HepG2 (cell line): Measurements from ENCODE around the gene RBP4. TPM values are rescaled to one million over a fixed set of nuclear protein-coding genes. Genes with fewer than 3 reads are reported as not detected.
A peak's percentile ranks its signal among the peaks of the same experiment; 100 is the strongest.

Experiments used
- ATAC-seq: fragments of 200-7000 bp; cut with Tn5 transposase; 3 replicates; pipeline ENCODE4 v1.9.1; 2020; ENCODE audit warnings: mild to moderate bottlenecking, moderate library complexity
- BruUV-seq: library from RNA; stranded (reverse); fragments of 400-500 nt; replicated peaks from 2 replicates; lab custom pipeline; 2021; lab: Mats Ljungman, UMichigan
- CTCF ChIA-PET: fragments of 300-600 bp; formaldehyde crosslinking; extraction: SDS; loops from one replicate; lab custom pipeline; 2021; ENCODE audit warnings: low total read pairs, inconsistent platforms, low intra/inter-chr PET ratio; lab: Yijun Ruan, JAX
- POLR2A ChIA-PET: fragments of 350-600 bp; sonication (Branson Sonifier 250); formaldehyde crosslinking; loops from one replicate; lab custom pipeline; 2020; ENCODE audit warnings: antibody characterized with exemption, inconsistent platforms; lab: Yijun Ruan, JAX
- DNase-seq: peaks from one replicate; pipeline ENCODE4 v3.0.0-alpha.2; 2015; ENCODE audit warnings: low spot score
- FAIRE-seq: peaks from 3 replicates; lab custom pipeline; 2011; peaks lifted over from hg19 to GRCh38; lab: Jason Lieb, UNC
- H2AFZ ChIP-seq: one replicate; pipeline ENCODE4 v1.6.1; 2011; ENCODE audit warnings: low read length, inconsistent platforms
- H3K27ac ChIP-seq: fragments of 300-600 bp; 3 replicates; pipeline ENCODE4 v1.8.0; 2011; ENCODE audit warnings: mixed run types, mild to moderate bottlenecking, mixed read lengths, low read length, inconsistent platforms; ENCODE audit not compliant: insufficient read depth; ENCODE audit errors: extremely low read length
- H3K27me3 ChIP-seq, 2 experiments: fragments of 200-600 bp in 1 of 2; 2 replicates in 1 of 2; 3 replicates in 1 of 2; pipeline versions ENCODE4 v1.6.0 to v1.8.0; 2011; ENCODE audit warnings: low read length in 2 of 2, mild to moderate bottlenecking in 2 of 2, moderate library complexity in 2 of 2, inconsistent platforms in 1 of 2; ENCODE audit not compliant: insufficient read depth in 2 of 2, control insufficient read depth in 1 of 2
- H3K36me3 ChIP-seq, 2 experiments: fragments of 200-600 bp in 1 of 2; replicated peaks in 1 of 2; 2 replicates in 1 of 2; 3 replicates in 1 of 2; pipeline versions ENCODE4 v1.5.1 to v1.8.0; 2011; ENCODE audit warnings: low read length in 2 of 2, inconsistent platforms in 1 of 2; ENCODE audit not compliant: insufficient read depth in 2 of 2, control insufficient read depth in 1 of 2
- H3K4me1 ChIP-seq: 2 replicates; pipeline ENCODE4 v1.5.1; 2012; ENCODE audit warnings: low read length, inconsistent platforms; ENCODE audit not compliant: insufficient read depth
- H3K4me2 ChIP-seq: 2 replicates; pipeline ENCODE4 v1.6.0; 2011; ENCODE audit warnings: low read depth, low read length, inconsistent platforms
- H3K4me3 ChIP-seq, 3 experiments: fragments of 200-600 bp in 1 of 3; sonication (generic), shearing (Covaris generic) in 1 of 3; replicated peaks in 1 of 3; 2 replicates each; pipeline ENCODE4 v1.5.1; 2011 to 2016; ENCODE audit warnings: low read length in 3 of 3, inconsistent platforms in 2 of 3, low read depth in 2 of 3, mild to moderate bottlenecking in 2 of 3, control low read depth in 1 of 3, mixed read lengths in 1 of 3; ENCODE audit not compliant: insufficient read depth in 1 of 3
- H3K79me2 ChIP-seq: one replicate; pipeline ENCODE4 v1.6.1; 2011; ENCODE audit warnings: low read length, inconsistent platforms; ENCODE audit not compliant: insufficient read depth
- H3K9ac ChIP-seq: 2 replicates; pipeline ENCODE4 v1.6.0; 2011; ENCODE audit warnings: mild to moderate bottlenecking, low read depth, low read length, inconsistent platforms; ENCODE audit not compliant: insufficient read depth
- H3K9me3 ChIP-seq: 2 replicates; pipeline ENCODE4 v1.5.1; 2012; ENCODE audit warnings: mild to moderate bottlenecking, low read length
- H4K20me1 ChIP-seq: 2 replicates; pipeline ENCODE4 v1.6.0; 2011; ENCODE audit warnings: inconsistent platforms, mild to moderate bottlenecking, low read length, moderate library complexity; ENCODE audit not compliant: insufficient read depth
- KDM2A ChIP-seq: sonication (generic); formaldehyde crosslinking; IDR thresholded peaks from 2 replicates; pipeline ENCODE4 v1.4.0; 2020; ENCODE audit warnings: low read depth, missing genetic modification reagents, borderline replicate concordance
- KIAA2018 ChIP-seq: sonication (generic); formaldehyde crosslinking; IDR thresholded peaks from 2 replicates; pipeline ENCODE4 v1.5.0; 2020; ENCODE audit warnings: mild to moderate bottlenecking, missing genetic modification reagents, borderline replicate concordance
- MTERF4 ChIP-seq: sonication (generic); formaldehyde crosslinking; IDR thresholded peaks from 2 replicates; pipeline ENCODE4 v1.8.0; 2023; ENCODE audit warnings: mild to moderate bottlenecking, missing genetic modification reagents
- PHF21A ChIP-seq: sonication (generic); formaldehyde crosslinking; IDR thresholded peaks from 2 replicates; pipeline ENCODE4 v1.5.0; 2020; ENCODE audit warnings: mild to moderate bottlenecking, missing genetic modification reagents
- RFX5 ChIP-seq: IDR thresholded peaks from 2 replicates; pipeline ENCODE4 v1.6.1; 2011; ENCODE audit warnings: low read depth, low read length, improper control_type of control experiment
- SMC3 ChIP-seq: IDR thresholded peaks from 2 replicates; pipeline ENCODE4 v1.6.1; 2011; ENCODE audit warnings: low read length, improper control_type of control experiment
- SRSF4 ChIP-seq: fragments of 200-400 bp; formaldehyde crosslinking; IDR thresholded peaks from one replicate; pipeline ENCODE4 v1.6.1; 2018; ENCODE audit warnings: mild to moderate bottlenecking, low read depth, low read length, moderate library complexity; ENCODE audit not compliant: poor library complexity, severe bottlenecking
- STAG1 ChIP-seq: sonication (generic); formaldehyde crosslinking; IDR thresholded peaks from 2 replicates; pipeline ENCODE4 v1.4.0; 2020; ENCODE audit warnings: missing genetic modification reagents
- TAF1 ChIP-seq: sonication (generic); formaldehyde crosslinking; IDR thresholded peaks from 2 replicates; pipeline ENCODE4 v1.4.0; 2020; ENCODE audit warnings: missing genetic modification reagents
- XRCC5 ChIP-seq: fragments of 200-400 bp; formaldehyde crosslinking; optimal IDR thresholded peaks from 2 replicates; pipeline ENCODE3; 2017; ENCODE audit warnings: mild to moderate bottlenecking, low read length
- ZNF251 ChIP-seq: sonication (generic); formaldehyde crosslinking; IDR thresholded peaks from 2 replicates; pipeline ENCODE4 v1.9.0; 2021; ENCODE audit warnings: mild to moderate bottlenecking, missing genetic modification reagents
- ZNF34 ChIP-seq: sonication (generic); formaldehyde crosslinking; IDR thresholded peaks from 2 replicates; pipeline ENCODE4 v1.4.0; 2020; ENCODE audit warnings: mild to moderate bottlenecking, missing genetic modification reagents, borderline replicate concordance
- ZNF614 ChIP-seq: IDR thresholded peaks from 2 replicates; pipeline ENCODE4 v1.6.1; 2018; ENCODE audit warnings: missing biosample characterization, missing genetic modification reagents, inconsistent platforms, borderline replicate concordance
- WGBS: methylation state at CpG from one replicate; pipeline ENCODE4 v1.1.6; 2017; ENCODE audit warnings: low lambda C conversion rate; 5-methylcytosine and 5-hydroxymethylcytosine counted together
- in situ Hi-C: cut with HindIII; loops from 2 replicates; pipeline ENCODE4 v1.10.0; 2017; ENCODE audit warnings: low pct_unique_long_range_greater_than_20kb; ENCODE audit not compliant: extremely low pct_ligation_motif_present
- intact Hi-C: fragments of 100-400 bp; cut with micrococcal nuclease; formaldehyde crosslinking; loops from one replicate; pipeline ENCODE4 v1.10.0; 2022; ENCODE audit not compliant: unreplicated experiment
- polyA plus RNA-seq, 8 experiments: library from polyadenylated mRNA; depleted of rRNA in 3 of 8; stranded (reverse) in 7 of 8; unstranded in 1 of 8; fragments of >200 nt; fragmentation: Illumina TruSeq in 4 of 8; extraction: Trizol in 4 of 8; gene quantifications; 2 replicates each; pipeline versions ENCODE4 v1.2.1 to v1.2.3, GENCODE V29; 2011 to 2016; ENCODE audit warnings: low read depth in 4 of 8, missing spikeins in 1 of 8, mixed read lengths in 1 of 8; ENCODE audit not compliant: insufficient read depth in 1 of 8
- total RNA-seq, 5 experiments: library from RNA; depleted of rRNA; stranded (reverse); fragments of >200 nt; fragmentation: Illumina TruSeq; extraction: Trizol; gene quantifications; 2 replicates each; pipeline ENCODE4 v1.2.3, GENCODE V29; 2016; ENCODE audit warnings: low read depth in 1 of 5

The RBP4 gene
- total and polyA plus RNA-seq, 2 of the 13 experiments (the other 11 are each of a cell fraction or from before 2014, with no cell fraction given), result 642 to 931 TPM

- H3K36me3 ChIP-seq, result no peaks in the 10 kb centered on the region
- in situ Hi-C loops (loop anchor here (5.0 kb wide), 1 partner anchor 127 kb away; no protein-coding TSS in a partner anchor), intact Hi-C loops (loop anchor here (1.0 to 10.0 kb wide), 2 partner anchors 125 to 260 kb away; no protein-coding TSS in a partner anchor)
- FAIRE-seq (peak; percentile 85), DNase-seq (peak; percentile 68), ATAC-seq (peak; percentile 95)
- H3K4me2 ChIP-seq, result peak overlapping the region; percentile 41
- 27% methylated on average over 13 of the region's 14 CpGs for WGBS
- BruUV-seq, result no TSS peak
- H3K4me1 ChIP-seq, result peaks cover 37% of the 10 kb centered on the region
- no peaks in the 10 kb centered on the region for H4K20me1 ChIP-seq
- H3K27me3 ChIP-seq, result peaks cover 0 to 4% of the 10 kb centered on the region in 2 experiments; a peak in 1 of 5 replicates
- POLR2A ChIA-PET, result interaction anchor here (1.3 to 1.9 kb wide), 3 partner anchors 36 to 147 kb away, joined by 4 to 11 read pairs (median 7); partner anchors contain the start of gene FRA10AC1
- no peaks in the 10 kb centered on the region for H3K79me2 ChIP-seq
- CTCF ChIA-PET, result interaction anchor here (1.3 to 3.4 kb wide), 3 partner anchors 124 to 261 kb away, joined by 4 to 42 read pairs (median 5); no protein-coding TSS in a partner anchor
- no peak overlapping the region; a peak in 1 of 6 replicates for H3K4me3 ChIP-seq
- H3K9me3 ChIP-seq, result no peaks in the 10 kb centered on the region
- H2AFZ ChIP-seq, result no peak overlapping the region
- H3K27ac ChIP-seq, result no peak overlapping the region
- H3K9ac ChIP-seq, result no peak overlapping the region
- TF ChIP-seq MTERF4 (CRISPR knock-in tag) (peak; percentile 62; the same call in 1 of the 2 replicates), XRCC5 (peak; percentile 64), TAF1 (CRISPR knock-in tag) (no peak), KDM2A (CRISPR knock-in tag) (peak; percentile 21; the same call in 1 of the 2 replicates), ZNF614 (no peak; the same call in 1 of the 2 replicates), ZNF34 (CRISPR knock-in tag) (no peak), ZNF251 (CRISPR knock-in tag) (no peak), SRSF4 (no peak), PHF21A (CRISPR knock-in tag) (no peak), STAG1 (peak; percentile 74), RFX5 (peak; percentile 5; the same call in 1 of the 2 replicates), KIAA2018 (CRISPR knock-in tag) (no peak), SMC3 (peak; percentile 95)
These were observed 46.1 kb downstream of the RBP4 start for GRCh38 chr10:93554760-93555432.
